Spleen (tissue), 11 donors: Measurements from ENCODE around the gene JMY. TPM values are rescaled to one million over a fixed set of nuclear protein-coding genes. Genes with fewer than 3 reads are reported as not detected.

Experiments used
- DNase-seq: peaks from one replicate; pipeline ENCODE4 v3.0.0-alpha.2; 2020
- H3K27ac ChIP-seq, 8 donors: fragments of 200-600 bp; sonication (generic) in 7 of 8; 1 replicate in 4 of 8; 2 replicates in 4 of 8; pipeline versions ENCODE4 v1.5.0 to v1.8.0; 2016 to 2021; ENCODE audit warnings: inconsistent platforms in 4 of 8, mild to moderate bottlenecking in 4 of 8, moderate library complexity in 1 of 8
- H3K27me3 ChIP-seq, 7 donors: fragments of 200-600 bp; sonication (generic) in 6 of 7; replicated peaks in 1 of 7; 1 replicate in 4 of 7; 2 replicates in 3 of 7; pipeline versions ENCODE4 v1.5.0 to v1.8.0; 2016 to 2021; ENCODE audit warnings: inconsistent platforms in 3 of 7, mild to moderate bottlenecking in 1 of 7
- H3K36me3 ChIP-seq, 6 donors: fragments of 200-600 bp; sonication (generic) in 5 of 6; 1 replicate in 4 of 6; 2 replicates in 2 of 6; pipeline versions ENCODE4 v1.5.0 to v1.8.0; 2016 to 2021; ENCODE audit warnings: inconsistent platforms in 2 of 6
- H3K4me1 ChIP-seq, 6 donors: fragments of 200-600 bp; sonication (generic) in 5 of 6; 1 replicate in 3 of 6; 2 replicates in 3 of 6; pipeline versions ENCODE4 v1.5.0 to v1.8.0; 2016 to 2021; ENCODE audit warnings: inconsistent platforms in 3 of 6
- H3K4me3 ChIP-seq, 8 donors: fragments of 200-600 bp; sonication (generic) in 7 of 8; 1 replicate in 4 of 8; 2 replicates in 4 of 8; pipeline versions ENCODE4 v1.5.0 to v1.8.0; 2016 to 2021; ENCODE audit warnings: inconsistent platforms in 4 of 8, mild to moderate bottlenecking in 4 of 8, moderate library complexity in 2 of 8
- H3K9me3 ChIP-seq, 8 donors: fragments of 200-600 bp; sonication (generic) in 7 of 8; 1 replicate in 4 of 8; 2 replicates in 4 of 8; pipeline versions ENCODE4 v1.5.0 to v1.8.0; 2016 to 2021; ENCODE audit warnings: inconsistent platforms in 4 of 8
- CTCF ChIP-seq, 11 experiments: fragments of 200-600 bp in 7 of 11; fragments of 450-650 bp in 4 of 11; sonication (generic) in 4 of 11; IDR thresholded peaks in 8 of 11; conservative IDR thresholded peaks in 3 of 11; 1 replicate in 7 of 11; 2 replicates in 4 of 11; pipeline versions ENCODE4 v1.4.0 to v1.8.0; 2016 to 2021; ENCODE audit warnings: antibody characterized with exemption in 11 of 11, inconsistent platforms in 4 of 11, mild to moderate bottlenecking in 1 of 11
- POLR2A ChIP-seq, 3 donors: fragments of 450-650 bp; IDR thresholded peaks; one replicate each; pipeline ENCODE4 v1.5.1; 2017; ENCODE audit warnings: antibody characterized with exemption in 3 of 3, mild to moderate bottlenecking in 1 of 3
- POLR2AphosphoS5 ChIP-seq, 3 donors: sonication (generic); formaldehyde crosslinking; IDR thresholded peaks; one replicate each; pipeline ENCODE4 v1.5.1; 2017; ENCODE audit warnings: antibody characterized with exemption in 3 of 3
- WGBS, 5 donors: extraction: QIAGEN DNeasy Blood & Tissue Kit in 3 of 5; methylation state at CpG; one replicate each; pipeline versions ENCODE4 v1.1.5 to v1.1.7; 2013 to 2018; 5-methylcytosine and 5-hydroxymethylcytosine counted together
- intact Hi-C: fragments of 100-400 bp; cut with DNase I; formaldehyde crosslinking; loops from one replicate; pipeline ENCODE4 v1.15.0; 2023; ENCODE audit warnings: low total_unique reads
- polyA plus RNA-seq, 3 donors: library from polyadenylated mRNA; stranded (reverse); fragments of 200-250 nt; gene quantifications; one replicate each; pipeline ENCODE4 v1.2.1, GENCODE V29; 2013
- total RNA-seq, 7 donors: library from RNA; depleted of rRNA in 3 of 7; stranded (reverse); fragments of >200 nt in 3 of 7; fragmentation: NEBNext Ultra II Directional in 4 of 7; extraction: Animal tissue kit (Norgen Biotek cat#: 25700) in 4 of 7; gene quantifications; one replicate each; pipeline versions ENCODE4 v1.1.0 to v1.2.1, GENCODE V29; 2016 to 2021
- donor health status: healthy with polysubstance abuse.
- donor health status: DM: no; HTN: no; CAD: no; lungs with moderate emphysema.
- donor health status: DM: no; HTN: no; CAD: no.
- donor health status: Bipolar disorder and iron deficiency.
- donor health status: healthy.
- donor health status: DM: no; HTN: no; CAD: no.
- donor health status: DM: yes; HTN: yes; CAD: no.

Gene JMY
- total and polyA plus RNA-seq, 10 donors = 2.0 to 19.6 (median 11.6) TPM

- H3K9me3 ChIP-seq = no peaks in the 10 kb centered on the region
- no peak for TF ChIP-seq CTCF (IDR thresholded peaks at IDR 0.05 in 8 of 11, conservative IDR thresholded peaks at IDR 0.05 in 3 of 11)
- TF ChIP-seq POLR2A (IDR thresholded peaks at IDR 0.05) = no peak
- no peak for TF ChIP-seq POLR2AphosphoS5 (IDR thresholded peaks at IDR 0.05)
- H3K27me3 ChIP-seq = no peaks in the 10 kb centered on the region
- intact Hi-C loops = no loop called here
- H3K36me3 ChIP-seq = no peaks in the 10 kb centered on the region
- no peaks in the 10 kb centered on the region for H3K4me1 ChIP-seq
- no peak for DNase-seq
- H3K27ac ChIP-seq = no peak overlapping the region
- H3K4me3 ChIP-seq = no peak overlapping the region
Observed at GRCh38 chr5:79209505-79209904, 26.4 kb upstream of the JMY start.

DNA sequence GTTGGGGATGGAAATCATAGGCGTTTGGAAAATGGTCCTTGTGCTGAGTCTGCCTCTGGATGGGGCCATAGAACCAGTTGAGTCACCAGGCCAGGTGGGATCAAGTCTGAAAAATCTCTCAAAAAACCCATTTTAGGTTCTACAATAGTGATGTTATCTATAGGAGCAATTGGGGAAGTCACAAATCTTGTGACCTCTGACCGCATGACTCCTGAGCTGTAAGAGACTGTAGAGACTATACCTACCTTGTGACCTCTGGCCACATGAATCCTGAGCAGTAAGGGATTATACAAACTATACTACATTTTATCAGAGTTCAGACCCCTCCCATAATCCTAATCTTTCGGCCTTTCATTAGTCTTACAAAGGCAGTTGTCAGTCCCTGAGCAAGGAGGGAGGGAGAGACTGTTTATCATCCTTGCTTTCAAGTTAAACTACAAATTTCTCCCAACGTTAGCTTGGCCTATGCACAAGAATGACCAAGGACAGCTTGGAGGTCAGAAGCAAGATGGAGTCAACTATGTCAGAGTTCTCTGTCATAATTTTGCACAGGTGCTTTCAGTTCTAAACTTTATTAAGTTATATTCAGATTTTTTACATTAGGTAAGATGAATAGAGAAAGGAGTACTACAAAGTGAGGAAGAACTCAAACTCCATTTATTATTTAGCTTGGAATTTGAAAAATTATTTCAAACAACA, 11.5 kb upstream of the JMY start:
- H3K27ac ChIP-seq = no peak overlapping the region
- no peaks in the 10 kb centered on the region for H3K9me3 ChIP-seq
- no peak for DNase-seq
- 80 to 93% (median 88%) methylated on average over 4 of the region's 4 CpGs for WGBS, 5 donors
- TF ChIP-seq CTCF (IDR thresholded peaks at IDR 0.05 in 8 of 11, conservative IDR thresholded peaks at IDR 0.05 in 3 of 11) = no peak
- no peak for TF ChIP-seq POLR2AphosphoS5 (IDR thresholded peaks at IDR 0.05)
- TF ChIP-seq POLR2A (IDR thresholded peaks at IDR 0.05) = no peak
- peaks cover 0 to 8% (median 0%) of the 10 kb centered on the region in 6 donors for H3K36me3 ChIP-seq
- no peaks in the 10 kb centered on the region for H3K27me3 ChIP-seq
- H3K4me3 ChIP-seq = no peak overlapping the region
- intact Hi-C loops = no loop called here
- H3K4me1 ChIP-seq = no peaks in the 10 kb centered on the region

- Histone ChIP-seq H3K27me3 (no peaks in the 10 kb centered on the region), H3K27ac (no peak overlapping the region), H3K9me3 (no peaks in the 10 kb centered on the region), H3K4me1 (no peaks in the 10 kb centered on the region), H3K4me3 (no peak overlapping the region), H3K36me3 (peaks cover 0 to 8% (median 0%) of the 10 kb centered on the region in 6 donors)
- TF ChIP-seq POLR2A (IDR thresholded peaks at IDR 0.05) (no peak), POLR2AphosphoS5 (IDR thresholded peaks at IDR 0.05) (no peak), CTCF (IDR thresholded peaks at IDR 0.05 in 8 of 11, conservative IDR thresholded peaks at IDR 0.05 in 3 of 11) (no peak)
- intact Hi-C loops = no loop called here
- WGBS, 5 donors = 65 to 95% (median 82%) methylated on average over 2 of the region's 2 CpGs
- no peak for DNase-seq
Observed at GRCh38 chr5:79225026-79225425, 10.9 kb upstream of the JMY start.

DNA sequence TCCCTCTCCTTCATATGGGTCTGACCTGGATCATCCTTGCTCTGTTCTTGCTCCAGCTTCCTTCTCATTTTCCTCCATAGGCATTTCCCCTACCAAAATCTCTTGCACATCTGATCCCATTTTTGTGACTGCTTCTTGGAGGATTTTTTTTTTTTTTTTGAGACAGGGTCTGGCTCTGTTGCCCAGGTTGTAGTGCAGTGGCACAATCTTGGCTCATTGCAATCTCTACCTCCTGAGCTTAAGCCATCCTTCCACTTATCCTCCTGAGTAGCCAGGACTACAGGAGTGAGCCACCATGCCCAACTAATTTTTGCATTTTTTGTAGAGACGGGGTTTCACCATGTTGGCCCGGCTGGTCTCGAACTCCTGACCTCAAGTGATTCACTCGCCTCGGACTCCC, 10.5 kb upstream of the JMY start:
- intact Hi-C loops = no loop called here
- no peak for DNase-seq
- no peaks in the 10 kb centered on the region for H3K27me3 ChIP-seq
- no peak overlapping the region for H3K4me3 ChIP-seq
- H3K9me3 ChIP-seq = no peaks in the 10 kb centered on the region
- no peak for TF ChIP-seq POLR2AphosphoS5 (IDR thresholded peaks at IDR 0.05)
- no peak for TF ChIP-seq CTCF (IDR thresholded peaks at IDR 0.05 in 8 of 11, conservative IDR thresholded peaks at IDR 0.05 in 3 of 11)
- TF ChIP-seq POLR2A (IDR thresholded peaks at IDR 0.05) = no peak
- 97 to 99% (median 98%) methylated on average over 5 of the region's 5 CpGs for WGBS, 5 donors
- H3K27ac ChIP-seq = no peak overlapping the region
- no peaks in the 10 kb centered on the region for H3K4me1 ChIP-seq
- peaks cover 0 to 8% (median 0%) of the 10 kb centered on the region in 6 donors for H3K36me3 ChIP-seq
